GM21737 (cell line): ENCODE results near the gene COL6A6.

ENCODE experiments used
- ATAC-seq: cut with Tn5 transposase; IDR thresholded peaks from one replicate; pipeline ENCODE4 v1.9.1; 2021; ENCODE audit warnings: mild to moderate bottlenecking, moderate library complexity; ENCODE audit not compliant: unreplicated experiment

Gene COL6A6

GRCh38 chr3:130516645-130517512, at the start of gene COL6A6:
COL6A6 (plus strand) TSS chr3:130517177; CDS start chr3:130560365, 43,188 bp downstream.
- ATAC-seq = no peak

DNA sequence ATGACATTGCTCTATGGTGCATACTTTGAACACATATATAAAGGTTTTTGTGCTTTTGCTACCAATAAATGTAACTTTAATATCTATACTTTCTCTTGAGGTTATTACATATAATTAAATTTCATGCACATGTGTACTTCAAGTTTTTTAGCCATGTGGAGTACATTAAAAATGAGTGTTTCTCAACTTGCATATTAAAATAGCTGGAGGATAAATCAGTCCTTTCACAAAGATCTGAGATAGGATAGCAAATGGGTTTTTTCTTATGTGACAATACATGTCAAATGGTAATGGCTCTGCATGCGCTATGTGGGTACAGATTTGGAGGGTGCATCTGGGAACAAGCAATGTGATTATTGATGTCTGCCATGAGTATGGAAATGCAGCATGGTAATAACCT, 48.7 kb upstream of the COL6A6 start:
- no peak for ATAC-seq

DNA sequence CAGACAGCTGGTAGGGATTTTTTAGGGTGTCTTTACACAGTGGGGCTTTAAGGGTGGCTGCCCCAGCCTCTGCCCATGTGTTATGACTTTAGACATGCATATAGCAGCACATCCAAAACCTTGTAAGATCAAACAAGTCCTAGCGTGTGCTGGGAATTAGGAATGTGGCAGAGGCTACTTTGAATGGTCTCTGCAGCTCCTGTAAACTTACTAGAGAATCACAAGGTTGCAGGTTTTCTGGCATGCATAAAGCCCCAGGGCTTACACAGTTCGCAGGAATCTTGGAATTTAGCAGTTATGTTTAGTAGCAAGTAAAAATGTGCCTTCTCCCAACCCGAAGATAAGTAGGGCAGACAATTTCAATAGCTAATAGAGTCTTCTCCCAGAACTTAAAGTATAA, 46.9 kb upstream of the COL6A6 start:
- no peak for ATAC-seq

GRCh38 chr3:130473416-130473815, 43.6 kb upstream of the COL6A6 start:
- ATAC-seq = no peak

DNA sequence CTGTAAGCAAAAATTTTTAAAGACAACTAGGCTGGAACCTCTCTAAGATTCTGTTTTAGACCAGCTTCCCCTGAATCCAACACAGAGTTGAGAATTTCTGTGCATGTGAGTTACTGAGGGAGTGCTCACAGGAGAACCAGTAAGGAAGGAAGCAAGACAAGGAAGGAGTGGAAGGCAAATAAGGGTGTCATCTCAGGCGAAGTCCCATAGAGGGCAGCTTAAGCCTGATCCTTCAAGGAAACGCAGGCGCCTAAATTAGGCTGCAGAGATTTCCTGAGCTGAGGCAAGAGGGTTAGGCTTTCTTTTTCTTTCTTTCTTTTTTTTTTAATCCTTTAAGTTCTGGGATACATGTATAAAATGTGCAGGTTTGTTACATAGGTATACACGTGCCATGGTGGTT, 36.2 kb upstream of the COL6A6 start:
- no peak for ATAC-seq

- ATAC-seq = no peak
Measured at GRCh38 chr3:130488288-130488687, 28.7 kb upstream of the COL6A6 start.

GRCh38 chr3:130488769-130489450, 28.1 kb upstream of the COL6A6 start:
- ATAC-seq = no peak

DNA sequence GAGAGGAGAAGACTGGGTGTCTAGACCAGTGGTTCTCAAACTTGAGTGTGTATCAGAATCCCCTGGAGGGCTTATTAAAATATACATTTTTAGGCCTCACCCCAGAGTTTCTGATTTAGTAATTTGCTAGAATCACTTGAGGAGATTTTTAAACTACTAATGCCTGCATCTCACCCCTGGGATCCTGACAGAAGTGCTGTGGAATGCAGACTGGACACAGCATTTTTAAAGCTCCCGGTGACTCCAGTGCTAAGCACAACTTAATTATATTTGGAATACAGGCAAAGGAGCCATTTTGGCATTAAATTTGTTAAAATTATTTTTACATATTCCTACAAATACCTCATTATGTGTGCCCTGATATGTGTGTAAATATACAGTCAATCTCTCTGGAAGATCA, 26.7 kb upstream of the COL6A6 start:
- ATAC-seq = no peak

- ATAC-seq = no peak
Measured at GRCh38 chr3:130491431-130491830, 25.5 kb upstream of the COL6A6 start.

DNA sequence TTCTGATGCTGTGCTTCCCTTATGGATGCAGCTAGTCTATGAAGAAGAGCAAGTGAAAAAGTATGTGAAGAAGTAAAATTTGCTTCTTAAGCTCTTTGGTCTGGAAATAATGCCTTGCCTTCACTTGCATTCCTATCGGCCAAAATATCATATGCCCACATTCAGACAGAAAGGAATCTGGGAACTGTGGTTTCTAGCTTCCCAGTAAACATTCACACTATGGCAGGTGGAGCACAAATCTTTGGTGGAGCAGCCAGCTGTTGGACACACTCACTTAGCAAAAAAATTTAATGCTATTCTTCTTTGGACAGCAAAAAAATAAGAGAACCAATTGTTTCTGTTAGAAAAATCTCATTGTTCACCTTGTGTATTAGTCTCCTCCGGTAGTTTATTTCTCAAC, 12.3 kb upstream of the COL6A6 start:
- no peak for ATAC-seq

DNA sequence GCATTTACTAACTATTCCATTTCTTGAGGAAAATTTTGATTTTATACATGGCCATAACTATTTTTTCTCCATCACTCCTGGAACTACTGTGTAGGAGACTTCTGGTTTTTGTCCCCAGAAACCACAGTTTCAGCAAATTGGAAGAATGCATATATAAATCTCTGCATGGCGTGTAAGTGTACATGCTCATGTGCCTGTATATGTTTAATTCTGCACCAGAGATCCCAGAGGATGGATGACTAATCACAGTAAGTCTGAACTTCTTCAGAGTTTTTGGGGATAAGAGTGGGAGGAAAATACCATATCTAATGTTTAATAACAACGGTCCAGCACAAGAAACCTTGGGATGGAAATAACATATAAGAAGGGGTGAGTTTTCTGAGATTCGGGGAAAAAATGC, 10.9 kb upstream of the COL6A6 start:
- ATAC-seq = no peak

DNA sequence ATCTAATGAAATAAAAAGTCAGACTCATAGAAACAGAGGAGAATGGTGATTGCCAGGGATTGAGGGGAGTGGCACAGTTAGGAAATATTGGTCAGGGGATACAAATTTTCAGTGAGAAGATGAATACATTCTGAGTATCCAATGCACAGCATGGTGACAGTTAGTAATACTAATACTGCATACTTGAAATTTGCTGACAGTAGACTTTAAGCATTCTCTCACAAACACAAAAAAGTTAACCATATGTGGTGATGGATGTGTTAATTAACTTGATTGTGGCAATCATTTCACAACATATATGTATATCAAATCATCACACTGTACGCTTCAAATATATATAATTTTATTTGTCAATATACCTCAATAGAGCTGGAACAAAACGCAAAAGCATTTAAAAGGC, 9.2 kb upstream of the COL6A6 start:
- ATAC-seq = no peak

DNA sequence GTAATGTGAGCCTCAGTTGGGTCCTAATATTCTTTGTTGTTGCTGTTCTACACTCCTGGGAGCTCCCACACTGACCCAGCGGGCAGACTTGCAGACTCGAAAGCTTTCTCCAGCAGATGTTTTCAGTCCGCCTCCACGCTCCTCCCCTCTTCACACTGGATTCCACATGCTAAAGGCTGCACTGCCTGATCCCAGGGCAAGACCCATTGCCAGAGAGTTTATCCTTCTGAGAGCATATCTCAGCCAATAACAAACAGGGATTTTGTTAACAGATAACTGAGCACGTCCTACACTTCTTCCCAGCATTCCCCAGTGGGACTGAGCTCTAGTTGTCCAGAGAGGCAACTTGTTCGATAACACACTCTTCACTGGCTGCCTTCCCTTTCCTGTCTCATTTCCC, 8.0 kb upstream of the COL6A6 start:
- ATAC-seq = no peak

DNA sequence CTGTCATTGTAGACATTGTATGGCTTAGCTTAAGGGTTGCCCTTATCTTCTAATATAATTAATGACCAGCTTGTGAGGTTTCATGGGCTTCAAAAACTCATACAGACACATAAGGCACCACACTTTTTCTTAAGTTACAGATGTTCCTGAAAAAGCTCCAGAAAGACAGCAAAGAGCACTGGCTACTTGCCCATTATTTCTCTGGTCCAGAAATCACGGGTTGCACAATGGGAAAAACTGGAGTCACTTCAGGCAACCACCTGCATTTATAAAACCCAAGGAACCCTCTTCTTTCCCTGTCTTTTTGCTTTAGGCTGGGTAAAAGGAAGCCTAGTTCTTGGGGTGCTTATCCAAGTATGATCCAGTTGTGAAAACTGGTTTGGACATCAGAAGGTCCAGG, 2.3 kb upstream of the COL6A6 start:
- no peak for ATAC-seq

GRCh38 chr3:130515755-130516154, 1.2 kb upstream of the COL6A6 start:
- ATAC-seq = no peak

DNA sequence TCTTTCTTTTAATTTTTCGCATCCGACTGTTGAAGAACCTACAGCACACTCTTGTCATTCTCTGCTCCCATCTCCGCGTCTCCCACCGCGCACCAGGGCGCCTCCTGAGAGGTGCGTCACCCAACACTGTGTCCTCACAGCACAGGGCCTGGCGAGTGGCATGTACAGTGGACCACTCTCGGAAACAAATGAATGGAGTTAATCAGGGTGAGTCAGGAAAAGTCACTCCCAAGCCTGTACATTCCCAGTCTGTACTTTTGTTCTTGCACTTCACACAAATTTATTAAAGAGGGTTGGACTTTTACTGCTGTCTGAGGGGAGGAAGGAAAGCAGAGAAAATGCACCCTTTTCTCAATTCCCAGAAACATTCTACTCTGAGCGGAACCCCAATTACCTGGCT, 625 bp downstream of the COL6A6 start:
- no peak for ATAC-seq

- ATAC-seq = no peak
Measured at GRCh38 chr3:130519754-130520153, 2.8 kb downstream of the COL6A6 start.

DNA sequence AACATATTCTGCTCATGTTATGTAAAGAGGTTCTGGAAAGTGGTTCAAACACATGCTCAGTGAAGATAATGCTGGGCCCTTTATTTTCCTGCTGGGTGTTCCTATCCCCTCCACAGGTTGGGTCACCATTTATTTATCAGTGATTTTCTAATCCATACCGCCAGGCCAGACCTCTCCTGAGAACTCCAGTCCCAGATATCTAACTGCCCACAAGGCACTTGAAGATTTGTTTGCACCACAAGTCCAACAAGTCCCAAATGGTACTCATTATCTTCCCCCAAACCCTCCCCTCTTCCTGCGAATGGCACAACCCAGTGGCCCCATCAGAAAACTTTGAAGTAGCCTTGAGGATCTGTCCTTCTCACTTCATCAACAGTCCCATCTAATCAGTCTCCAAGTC, 5.4 kb downstream of the COL6A6 start:
- ATAC-seq = no peak

- ATAC-seq = no peak
Measured at GRCh38 chr3:130527426-130527825, 10.4 kb downstream of the COL6A6 start.

- ATAC-seq = no peak
Measured at GRCh38 chr3:130528120-130528519, 11.1 kb downstream of the COL6A6 start.

- no peak for ATAC-seq
Measured at GRCh38 chr3:130529486-130530215, 12.7 kb downstream of the COL6A6 start.

GRCh38 chr3:130533247-130533646, 16.3 kb downstream of the COL6A6 start:
- ATAC-seq = no peak
